ENCODE data around the gene ARHGAP18.
A peak's percentile ranks its signal among the peaks of the same experiment; 100 is the strongest.

ARHGAP18 gene

GRCh38 chr6:129567374-129567773 is 142.6 kb downstream of the ARHGAP18 start:
- TF ChIP-seq NFIC (IDR thresholded peaks at IDR 0.05) (no peak), RAD21 (IDR thresholded peaks at IDR 0.05; ENCODE audit: low read depth) (peak; percentile 36), REST (IDR thresholded peaks at IDR 0.05; ENCODE audit: low read depth) (no peak), EP300 (IDR thresholded peaks at IDR 0.05; ENCODE audit: borderline replicate concordance) (no peak)
- TF ChIP-seq, protein P1, sequence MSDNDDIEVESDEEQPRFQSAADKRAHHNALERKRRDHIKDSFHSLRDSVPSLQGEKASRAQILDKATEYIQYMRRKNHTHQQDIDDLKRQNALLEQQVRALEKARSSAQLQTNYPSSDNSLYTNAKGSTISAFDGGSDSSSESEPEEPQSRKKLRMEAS (IDR thresholded peaks at IDR 0.05), result no peak

DNA sequence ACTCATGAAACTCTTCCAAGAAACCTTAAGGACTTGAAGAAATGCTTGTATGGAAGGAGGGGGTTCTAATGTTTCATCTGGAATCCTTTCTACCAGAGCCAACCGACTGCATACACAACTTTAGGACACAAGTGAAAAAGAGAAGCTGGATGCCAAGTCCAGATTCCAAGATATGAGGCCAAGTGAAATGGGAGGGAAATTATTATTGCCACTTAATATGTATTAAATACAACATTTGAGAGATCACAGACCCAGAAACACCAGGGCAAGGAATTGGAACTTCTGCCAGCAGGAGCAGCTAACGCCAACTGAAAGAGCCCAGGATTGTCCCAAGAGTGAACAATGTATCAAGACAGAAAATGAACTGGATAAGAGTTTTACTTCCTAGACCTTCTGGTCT is 144.2 kb downstream of the ARHGAP18 start:
- TF ChIP-seq REST (IDR thresholded peaks at IDR 0.05; ENCODE audit: low read depth), result no peak
- no peak for TF ChIP-seq EP300 (IDR thresholded peaks at IDR 0.05; ENCODE audit: borderline replicate concordance)
- TF ChIP-seq, protein P2, sequence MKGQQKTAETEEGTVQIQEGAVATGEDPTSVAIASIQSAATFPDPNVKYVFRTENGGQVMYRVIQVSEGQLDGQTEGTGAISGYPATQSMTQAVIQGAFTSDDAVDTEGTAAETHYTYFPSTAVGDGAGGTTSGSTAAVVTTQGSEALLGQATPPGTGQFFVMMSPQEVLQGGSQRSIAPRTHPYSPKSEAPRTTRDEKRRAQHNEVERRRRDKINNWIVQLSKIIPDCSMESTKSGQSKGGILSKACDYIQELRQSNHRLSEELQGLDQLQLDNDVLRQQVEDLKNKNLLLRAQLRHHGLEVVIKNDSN (IDR thresholded peaks at IDR 0.05), result no peak
- TF ChIP-seq EGR1 (IDR thresholded peaks at IDR 0.05), result no peak
- no peak for TF ChIP-seq FOXM1 (IDR thresholded peaks at IDR 0.05; ENCODE audit: borderline replicate concordance, low read depth)
- TF ChIP-seq TCF12 (IDR thresholded peaks at IDR 0.05; ENCODE audit: low read depth), result no peak
- no peak for TF ChIP-seq TAF1 (IDR thresholded peaks at IDR 0.05; ENCODE audit: low read depth)
- no peak for TF ChIP-seq CEBPB (IDR thresholded peaks at IDR 0.05)
- TF ChIP-seq RAD21 (IDR thresholded peaks at IDR 0.05; ENCODE audit: low read depth), result no peak
- TF ChIP-seq, protein P1 (IDR thresholded peaks at IDR 0.05), result no peak
- TF ChIP-seq ZBTB7A (IDR thresholded peaks at IDR 0.05; ENCODE audit: low read depth), result no peak

DNA sequence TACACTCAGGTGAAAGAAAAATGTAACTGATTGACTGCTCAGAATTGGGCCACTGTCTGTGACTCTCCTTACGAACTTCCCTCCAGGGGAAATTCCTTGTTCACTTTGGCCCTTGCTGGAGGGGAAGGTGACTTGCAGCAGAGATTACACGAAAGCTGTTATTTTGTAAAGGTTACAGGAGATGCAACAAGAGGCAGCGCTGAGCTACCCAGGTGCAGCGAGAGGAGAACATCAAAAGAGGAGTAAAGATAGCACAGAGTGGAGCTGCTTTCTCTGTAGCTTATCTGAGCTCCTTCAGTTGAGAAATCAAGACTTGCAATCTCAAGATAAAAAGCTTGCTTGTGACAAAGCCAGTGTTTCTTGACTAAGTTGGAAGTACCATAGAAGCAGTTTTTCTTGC is 144.6 kb downstream of the ARHGAP18 start:
- TF ChIP-seq TCF12 (IDR thresholded peaks at IDR 0.05; ENCODE audit: low read depth), result no peak
- TF ChIP-seq CREB1 (IDR thresholded peaks at IDR 0.05; ENCODE audit: low read depth), result no peak
- TF ChIP-seq RAD21 (IDR thresholded peaks at IDR 0.05; ENCODE audit: low read depth), result no peak
- no peak for TF ChIP-seq ZBTB7A (IDR thresholded peaks at IDR 0.05; ENCODE audit: low read depth)
- TF ChIP-seq YY1 (IDR thresholded peaks at IDR 0.05; ENCODE audit: low read depth), result no peak
- no peak for TF ChIP-seq CEBPB (IDR thresholded peaks at IDR 0.05)
- no peak for TF ChIP-seq EGR1 (IDR thresholded peaks at IDR 0.05)
- TF ChIP-seq, protein P1 (IDR thresholded peaks at IDR 0.05), result no peak
- TF ChIP-seq FOXM1 (IDR thresholded peaks at IDR 0.05; ENCODE audit: borderline replicate concordance, low read depth), result no peak
- no peak for TF ChIP-seq TAF1 (IDR thresholded peaks at IDR 0.05; ENCODE audit: low read depth)
- TF ChIP-seq REST (IDR thresholded peaks at IDR 0.05; ENCODE audit: low read depth), result no peak
- TF ChIP-seq NFIC (IDR thresholded peaks at IDR 0.05), result no peak
- TF ChIP-seq EP300 (IDR thresholded peaks at IDR 0.05; ENCODE audit: borderline replicate concordance), result no peak
- TF ChIP-seq, protein P2 (IDR thresholded peaks at IDR 0.05), result no peak
- no peak for TF ChIP-seq TEAD4 (IDR thresholded peaks at IDR 0.05)

GRCh38 chr6:129558248-129558647 is 151.7 kb downstream of the ARHGAP18 start:
- TF ChIP-seq NFIC (IDR thresholded peaks at IDR 0.05) (no peak), RAD21 (IDR thresholded peaks at IDR 0.05; ENCODE audit: low read depth) (no peak), TEAD4 (IDR thresholded peaks at IDR 0.05) (no peak), ZBTB7A (IDR thresholded peaks at IDR 0.05; ENCODE audit: low read depth) (no peak), YY1 (IDR thresholded peaks at IDR 0.05; ENCODE audit: low read depth) (no peak), REST (IDR thresholded peaks at IDR 0.05; ENCODE audit: low read depth) (no peak), CREB1 (IDR thresholded peaks at IDR 0.05; ENCODE audit: low read depth) (no peak), EP300 (IDR thresholded peaks at IDR 0.05; ENCODE audit: borderline replicate concordance) (no peak), TAF1 (IDR thresholded peaks at IDR 0.05; ENCODE audit: low read depth) (no peak), TCF12 (IDR thresholded peaks at IDR 0.05; ENCODE audit: low read depth) (no peak), CEBPB (IDR thresholded peaks at IDR 0.05) (no peak; the same call in 1 of the 2 replicates), EGR1 (IDR thresholded peaks at IDR 0.05) (no peak), FOXM1 (IDR thresholded peaks at IDR 0.05; ENCODE audit: borderline replicate concordance, low read depth) (no peak)
- TF ChIP-seq, protein P2 (IDR thresholded peaks at IDR 0.05), result no peak
- TF ChIP-seq, protein P1 (IDR thresholded peaks at IDR 0.05), result no peak
